LNCaP clone FGC (cell line): ENCODE data around the gene TERF2IP.

Experiments used
- DNase-seq: peaks from one replicate; pipeline ENCODE4 v3.0.0-alpha.2; 2011; ENCODE audit warnings: low read depth
- H3K4me3 ChIP-seq: 2 replicates; pipeline ENCODE4 v1.5.1; 2011; ENCODE audit warnings: mild to moderate bottlenecking, low read depth, low read length, control low read depth
- TF ChIP-seq, protein P1 (sequence below): IDR thresholded peaks from 2 replicates; pipeline ENCODE4 v1.5.1; 2012; ENCODE audit warnings: mild to moderate bottlenecking; ENCODE audit not compliant: control insufficient read depth, insufficient read depth; ENCODE audit errors: extremely low read depth

The TERF2IP gene

DNA sequence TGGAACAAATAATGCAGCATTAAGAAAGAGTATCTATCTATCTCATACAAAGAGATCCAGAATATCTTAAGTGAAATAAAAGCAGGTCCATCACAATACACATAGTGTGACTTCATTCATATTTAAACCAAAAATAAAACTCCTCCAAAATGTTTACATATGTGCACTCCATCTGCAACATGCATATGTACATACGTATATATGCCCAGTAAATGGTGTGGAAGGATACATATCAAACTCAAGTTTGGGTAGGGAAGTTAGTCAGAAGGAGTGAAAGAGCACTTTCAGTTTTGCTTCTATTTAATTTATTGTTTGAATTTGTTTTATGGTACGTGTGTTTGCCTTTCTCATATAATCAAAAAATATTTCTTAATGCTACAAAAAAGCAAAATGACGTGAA is 12.5 kb upstream of the TERF2IP start:
- no peak for DNase-seq
- TF ChIP-seq, protein P1, sequence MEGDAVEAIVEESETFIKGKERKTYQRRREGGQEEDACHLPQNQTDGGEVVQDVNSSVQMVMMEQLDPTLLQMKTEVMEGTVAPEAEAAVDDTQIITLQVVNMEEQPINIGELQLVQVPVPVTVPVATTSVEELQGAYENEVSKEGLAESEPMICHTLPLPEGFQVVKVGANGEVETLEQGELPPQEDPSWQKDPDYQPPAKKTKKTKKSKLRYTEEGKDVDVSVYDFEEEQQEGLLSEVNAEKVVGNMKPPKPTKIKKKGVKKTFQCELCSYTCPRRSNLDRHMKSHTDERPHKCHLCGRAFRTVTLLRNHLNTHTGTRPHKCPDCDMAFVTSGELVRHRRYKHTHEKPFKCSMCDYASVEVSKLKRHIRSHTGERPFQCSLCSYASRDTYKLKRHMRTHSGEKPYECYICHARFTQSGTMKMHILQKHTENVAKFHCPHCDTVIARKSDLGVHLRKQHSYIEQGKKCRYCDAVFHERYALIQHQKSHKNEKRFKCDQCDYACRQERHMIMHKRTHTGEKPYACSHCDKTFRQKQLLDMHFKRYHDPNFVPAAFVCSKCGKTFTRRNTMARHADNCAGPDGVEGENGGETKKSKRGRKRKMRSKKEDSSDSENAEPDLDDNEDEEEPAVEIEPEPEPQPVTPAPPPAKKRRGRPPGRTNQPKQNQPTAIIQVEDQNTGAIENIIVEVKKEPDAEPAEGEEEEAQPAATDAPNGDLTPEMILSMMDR: no peak
- H3K4me3 ChIP-seq: no peak overlapping the region

DNA sequence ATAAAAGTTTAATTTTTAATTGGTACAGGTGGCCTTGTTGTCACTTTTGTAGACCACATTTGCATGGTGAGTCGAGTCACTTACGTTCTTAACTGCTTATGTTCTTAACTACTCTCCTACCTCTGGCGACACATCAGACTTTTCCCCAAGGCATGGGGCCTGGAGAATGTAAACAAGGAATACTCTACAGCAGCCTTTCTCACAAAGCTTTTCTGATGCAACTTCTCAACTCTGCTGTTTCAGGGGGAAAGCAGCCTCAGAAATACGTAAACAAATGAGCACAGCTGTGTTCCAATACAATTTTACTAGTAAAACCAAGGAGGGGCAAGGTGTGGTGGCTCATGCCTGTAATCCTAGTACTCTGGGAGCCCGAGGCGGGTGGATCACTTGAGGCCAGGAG is 7.0 kb upstream of the TERF2IP start:
- DNase-seq: no peak
- no peak overlapping the region for H3K4me3 ChIP-seq
- TF ChIP-seq, protein P1: no peak

DNA sequence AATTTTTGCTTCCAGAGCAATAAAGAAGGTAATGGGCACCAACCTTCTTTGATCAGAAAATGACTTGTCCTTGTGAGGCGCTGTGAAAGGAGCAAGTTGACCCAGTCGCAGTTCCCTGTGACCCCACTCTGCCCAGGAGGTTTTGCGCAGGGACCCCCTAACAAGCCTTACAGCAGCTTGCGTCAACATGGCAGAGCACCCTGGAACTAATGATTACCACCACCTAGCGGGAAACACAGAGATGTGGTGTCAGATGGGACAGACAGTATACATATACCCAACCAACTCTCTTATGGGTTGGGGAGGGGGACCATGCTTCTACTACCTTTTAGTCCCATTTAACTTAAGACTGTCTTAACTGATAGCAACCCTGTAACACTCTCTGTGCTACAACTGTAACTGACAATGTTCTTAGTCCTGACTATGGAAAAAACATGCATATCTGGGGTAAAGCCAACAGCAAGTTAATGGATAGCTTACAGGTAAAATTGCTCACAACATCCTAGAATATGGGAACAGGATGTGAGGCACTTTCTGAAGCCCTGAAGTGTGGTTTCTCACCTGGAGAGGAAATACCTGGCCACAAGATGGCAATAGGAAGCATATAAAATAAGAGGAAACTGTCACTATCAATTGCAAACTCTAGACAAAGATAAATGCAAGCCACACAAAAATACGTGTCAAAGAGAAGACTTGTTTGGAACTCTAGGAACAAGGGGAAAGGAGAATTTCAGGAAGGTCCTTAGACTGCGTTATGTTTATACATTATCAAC is 3.1 kb upstream of the TERF2IP start:
- DNase-seq: no peak
- TF ChIP-seq, protein P1: peak; percentile 41; the same call in 1 of the 2 replicates
- H3K4me3 ChIP-seq: no peak overlapping the region

DNA sequence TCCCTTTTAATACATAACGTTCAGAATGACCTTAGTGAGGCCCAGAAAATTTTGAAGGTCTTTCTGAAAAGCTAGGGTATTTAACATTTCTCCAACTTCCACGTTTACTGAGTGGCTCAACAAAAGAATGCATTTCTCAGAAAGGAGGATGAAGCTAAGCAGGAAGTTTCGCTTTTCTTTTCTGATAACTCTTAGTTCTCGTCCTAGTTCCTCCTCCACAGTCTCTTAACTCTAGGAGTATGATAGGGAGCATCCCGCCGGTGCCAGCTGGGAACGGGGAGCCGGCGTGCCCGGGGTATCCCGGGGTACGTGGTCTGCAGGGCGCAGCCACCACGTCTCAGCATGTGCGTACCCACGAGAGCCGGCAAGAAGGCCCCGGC is 471 bp upstream of the TERF2IP start:
- H3K4me3 ChIP-seq: peak overlapping the region; percentile 88
- no peak for DNase-seq
- TF ChIP-seq, protein P1: no peak

DNA sequence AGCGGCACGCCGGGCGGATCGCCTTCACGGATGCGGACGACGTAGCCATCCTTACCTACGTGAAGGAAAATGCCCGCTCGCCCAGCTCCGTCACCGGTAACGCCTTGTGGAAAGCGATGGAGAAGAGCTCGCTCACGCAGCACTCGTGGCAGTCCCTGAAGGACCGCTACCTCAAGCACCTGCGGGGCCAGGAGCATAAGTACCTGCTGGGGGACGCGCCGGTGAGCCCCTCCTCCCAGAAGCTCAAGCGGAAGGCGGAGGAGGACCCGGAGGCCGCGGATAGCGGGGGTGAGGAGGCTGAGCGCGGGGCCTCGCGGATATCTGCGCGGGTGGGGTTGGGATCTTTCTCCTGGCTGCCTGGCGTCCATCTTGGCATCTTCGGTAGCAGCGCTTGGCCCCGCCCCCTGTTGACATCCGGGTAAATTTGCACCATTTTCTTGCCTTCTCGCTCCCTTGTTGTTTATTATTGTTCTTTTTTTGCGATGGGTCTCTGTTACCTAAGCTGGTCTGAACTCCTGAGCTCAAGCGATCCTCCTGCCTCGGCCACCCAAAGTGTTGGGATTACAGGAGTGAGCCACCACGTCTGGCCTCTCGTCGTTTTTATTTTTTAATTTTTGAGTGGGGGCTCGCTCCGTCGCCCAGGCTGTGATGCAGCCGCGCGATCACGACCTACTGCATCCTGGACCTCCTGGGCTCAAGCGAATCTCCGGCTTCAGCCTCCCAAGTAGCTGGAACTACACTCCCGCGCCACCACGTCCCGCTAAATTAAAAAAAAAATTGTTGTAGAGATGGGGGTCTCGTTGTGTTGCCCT is 898 bp downstream of the TERF2IP start:
- H3K4me3 ChIP-seq: peak overlapping the region; percentile 88
- TF ChIP-seq, protein P1: no peak
- no peak for DNase-seq

DNA sequence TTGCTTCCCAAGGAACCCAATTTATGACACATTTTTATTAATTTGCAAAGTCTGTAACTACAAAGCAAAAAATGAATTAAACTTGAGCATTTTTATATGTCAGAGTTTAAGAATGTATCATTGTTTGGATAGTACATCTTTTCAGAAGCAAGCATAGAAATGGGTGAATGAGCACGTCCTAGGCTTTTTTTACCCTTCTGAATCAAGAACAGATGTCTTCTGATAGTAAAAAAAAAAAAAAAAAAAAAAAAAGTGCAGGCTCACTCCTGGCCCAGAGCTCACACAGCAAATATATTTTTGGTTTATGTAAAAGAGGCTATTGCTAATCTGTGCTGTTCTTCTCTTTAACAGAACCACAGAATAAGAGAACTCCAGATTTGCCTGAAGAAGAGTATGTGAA is 6.3 kb downstream of the TERF2IP start:
- TF ChIP-seq, protein P1: no peak
- H3K4me3 ChIP-seq: no peak overlapping the region
- no peak for DNase-seq

DNA sequence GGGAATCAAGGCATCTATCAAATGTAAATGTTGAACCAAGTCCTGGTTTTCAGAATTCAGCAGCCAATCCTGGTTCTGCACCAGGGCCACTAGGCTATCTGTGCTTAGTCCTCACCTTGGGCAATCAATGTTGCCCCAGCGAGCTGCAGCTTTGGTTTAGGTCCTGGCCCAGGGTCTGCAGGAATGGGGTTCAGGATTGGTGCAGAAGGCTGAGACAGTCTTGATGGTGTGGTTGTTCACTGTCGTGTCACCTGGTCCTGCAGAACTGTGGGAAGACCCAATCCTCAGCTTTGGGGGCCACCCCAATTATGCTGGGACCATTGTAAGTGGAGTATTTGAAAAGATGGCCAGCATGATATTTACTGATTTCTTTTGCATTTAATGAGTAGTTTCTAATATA is 10.6 kb downstream of the TERF2IP start:
- no peak for DNase-seq
- TF ChIP-seq, protein P1: no peak
- no peak overlapping the region for H3K4me3 ChIP-seq
